ENCODE results near the gene FAM20A. TPM values are rescaled to one million over a fixed set of nuclear protein-coding genes. Genes with fewer than 3 reads are reported as not detected.
A peak's percentile ranks its signal among the peaks of the same experiment; 100 is the strongest.
"Not testable (repeated sequence)": the region's sequence is repeated elsewhere in the genome, so short reads cannot be mapped to it uniquely, and the experiment has no call there.

The FAM20A gene
- total and polyA plus RNA-seq, 4 donors: 11.5 to 46.5 (median 14.7) TPM

DNA sequence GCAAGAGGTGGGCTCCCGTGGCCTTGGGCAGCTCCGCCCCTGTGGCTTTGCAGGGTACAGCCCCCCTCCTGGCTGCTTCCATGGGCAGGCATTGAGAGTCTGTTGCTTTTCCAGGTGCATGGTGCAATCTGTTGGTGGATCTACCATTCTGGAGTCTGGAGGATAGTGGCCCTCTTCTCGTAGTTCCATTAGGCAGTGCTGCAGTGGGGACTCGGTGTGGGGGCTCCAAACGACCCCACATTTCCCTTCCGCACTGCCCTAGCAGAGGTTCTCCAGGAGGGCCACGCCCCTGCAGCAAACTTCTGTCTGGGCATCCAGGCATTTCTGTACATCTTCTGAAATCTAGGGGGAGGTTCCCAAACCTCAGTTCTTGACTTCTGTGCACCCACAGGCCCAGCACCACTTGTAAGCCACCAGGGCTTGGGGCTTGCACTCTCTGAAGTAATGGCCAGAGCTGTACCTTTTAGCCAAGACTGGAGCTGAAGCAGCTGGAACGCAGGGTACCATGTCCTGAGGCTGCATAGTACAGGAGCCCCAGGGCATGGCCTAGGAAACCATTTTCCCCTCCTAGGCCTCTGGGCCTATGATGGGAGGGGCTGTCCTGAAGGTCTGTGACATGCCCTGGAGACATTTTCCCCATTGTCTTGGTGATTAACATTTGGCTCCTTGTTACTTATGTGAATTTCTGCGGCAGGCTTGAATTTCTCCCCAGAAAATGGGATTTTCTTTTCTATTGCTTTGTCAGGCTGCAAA is 82.9 kb downstream of the FAM20A start:
- Histone ChIP-seq H3K4me3 (ENCODE audit: low read depth, low read length) (no peak overlapping the region), H3K27ac (ENCODE audit: low read depth, low read length) (no peak overlapping the region), H3K9me3 (ENCODE audit: control insufficient read depth, insufficient read depth, low read length) (no peaks in the 10 kb centered on the region), H3K36me3 (ENCODE audit: control insufficient read depth, insufficient read depth, low read length) (peaks cover 13% of the 10 kb centered on the region), H3K27me3 (ENCODE audit: control insufficient read depth, insufficient read depth, low read length) (no peaks in the 10 kb centered on the region), H3K4me1 (ENCODE audit: control insufficient read depth, insufficient read depth, low read length) (peaks cover 3% of the 10 kb centered on the region)
- DNase-seq (ENCODE audit: low read depth in 4 of 6, low spot score in 6 of 6): no peak
- 95% methylated on average over 8 of the region's 9 CpGs for WGBS (ENCODE audit: insufficient coverage)

GRCh38 chr17:68517605-68518004 is 83.6 kb downstream of the FAM20A start:
- not testable (repeated sequence) for H3K27me3 ChIP-seq (ENCODE audit: control insufficient read depth, insufficient read depth, low read length); H3K4me3 ChIP-seq (ENCODE audit: low read depth, low read length); H3K4me1 ChIP-seq (ENCODE audit: control insufficient read depth, insufficient read depth, low read length); H3K27ac ChIP-seq (ENCODE audit: low read depth, low read length); DNase-seq (ENCODE audit: low read depth in 4 of 6, low spot score in 6 of 6); H3K9me3 ChIP-seq (ENCODE audit: control insufficient read depth, insufficient read depth, low read length)
- H3K36me3 ChIP-seq (ENCODE audit: control insufficient read depth, insufficient read depth, low read length): peaks cover 11% of the 10 kb centered on the region
- 100% methylated on average over 3 of the region's 3 CpGs for WGBS (ENCODE audit: insufficient coverage)

DNA sequence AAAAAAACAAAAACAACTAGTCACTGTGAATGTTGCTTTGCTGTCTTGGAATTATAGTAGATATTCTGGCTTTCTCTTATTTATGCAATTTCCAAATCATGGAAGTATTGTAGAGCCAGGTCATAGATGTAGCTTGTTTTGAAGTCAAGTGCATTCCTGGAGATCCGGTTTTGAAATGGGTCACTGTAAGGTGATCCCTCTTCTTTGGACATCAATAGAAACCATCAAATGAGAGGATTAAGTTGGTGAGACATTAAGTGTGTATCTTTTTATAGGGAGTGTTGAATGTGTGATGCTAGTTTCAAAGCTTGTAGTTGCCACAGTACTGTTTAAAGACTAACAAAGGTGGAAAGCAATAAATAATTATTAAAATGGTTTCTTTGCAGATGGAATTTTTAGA is 84.4 kb downstream of the FAM20A start:
- Histone ChIP-seq H3K9me3 (ENCODE audit: control insufficient read depth, insufficient read depth, low read length) (no peaks in the 10 kb centered on the region), H3K27ac (ENCODE audit: low read depth, low read length) (no peak overlapping the region), H3K36me3 (ENCODE audit: control insufficient read depth, insufficient read depth, low read length) (peaks cover 9% of the 10 kb centered on the region), H3K4me1 (ENCODE audit: control insufficient read depth, insufficient read depth, low read length) (peaks cover 3% of the 10 kb centered on the region), H3K27me3 (ENCODE audit: control insufficient read depth, insufficient read depth, low read length) (no peaks in the 10 kb centered on the region), H3K4me3 (ENCODE audit: low read depth, low read length) (no peak overlapping the region)
- no peak for DNase-seq (ENCODE audit: low read depth in 4 of 6, low spot score in 6 of 6)
- WGBS (ENCODE audit: insufficient coverage): 100% methylated on average over 1 of the region's 1 CpG

DNA sequence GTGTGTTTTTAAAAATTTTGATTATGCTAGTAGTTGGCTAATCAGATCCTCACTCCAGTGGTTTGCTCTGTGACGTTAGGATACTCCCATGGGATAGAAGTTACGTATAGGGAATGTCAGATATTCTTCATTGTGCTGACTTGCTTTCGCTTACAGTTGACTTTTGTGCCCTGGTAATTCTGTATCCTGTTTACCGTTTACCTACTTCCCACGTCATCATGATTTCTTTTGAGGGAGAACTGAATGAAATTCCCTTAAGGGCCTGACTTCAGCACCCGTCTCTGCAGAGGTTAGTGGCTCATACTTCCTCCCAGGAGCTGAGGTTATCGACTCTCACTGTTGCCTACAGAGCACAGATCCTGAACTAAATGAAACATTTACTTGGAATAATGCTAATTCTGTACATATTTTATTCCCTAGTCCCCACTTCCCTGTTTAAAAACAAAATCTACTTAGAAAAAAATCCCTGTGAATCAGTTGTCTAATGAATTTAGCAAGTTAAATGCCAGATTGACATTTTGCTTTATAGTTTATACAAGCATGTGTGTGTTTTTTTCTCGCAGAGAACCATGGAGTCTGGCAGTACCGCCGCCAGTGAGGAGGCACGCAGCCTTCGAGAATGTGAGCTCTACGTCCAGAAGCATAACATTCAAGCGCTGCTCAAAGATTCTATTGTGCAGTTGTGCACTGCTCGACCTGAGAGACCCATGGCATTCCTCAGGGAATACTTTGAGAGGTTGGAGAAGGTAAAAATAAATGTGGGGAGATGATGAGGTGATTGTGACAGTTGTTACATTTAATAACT is 86.1 kb downstream of the FAM20A start:
- no peaks in the 10 kb centered on the region for H3K27me3 ChIP-seq (ENCODE audit: control insufficient read depth, insufficient read depth, low read length)
- no peaks in the 10 kb centered on the region for H3K9me3 ChIP-seq (ENCODE audit: control insufficient read depth, insufficient read depth, low read length)
- DNase-seq (ENCODE audit: low read depth in 4 of 6, low spot score in 6 of 6): peak in 1 of 6 donors; percentile 30
- peak overlapping the region; percentile 98 for H3K4me3 ChIP-seq (ENCODE audit: low read depth, low read length)
- WGBS (ENCODE audit: insufficient coverage): 18% methylated on average over 7 of the region's 15 CpGs
- H3K27ac ChIP-seq (ENCODE audit: low read depth, low read length): peak overlapping the region; percentile 68
- H3K36me3 ChIP-seq (ENCODE audit: control insufficient read depth, insufficient read depth, low read length): peaks cover 7% of the 10 kb centered on the region
- peaks cover 11% of the 10 kb centered on the region for H3K4me1 ChIP-seq (ENCODE audit: control insufficient read depth, insufficient read depth, low read length)

DNA sequence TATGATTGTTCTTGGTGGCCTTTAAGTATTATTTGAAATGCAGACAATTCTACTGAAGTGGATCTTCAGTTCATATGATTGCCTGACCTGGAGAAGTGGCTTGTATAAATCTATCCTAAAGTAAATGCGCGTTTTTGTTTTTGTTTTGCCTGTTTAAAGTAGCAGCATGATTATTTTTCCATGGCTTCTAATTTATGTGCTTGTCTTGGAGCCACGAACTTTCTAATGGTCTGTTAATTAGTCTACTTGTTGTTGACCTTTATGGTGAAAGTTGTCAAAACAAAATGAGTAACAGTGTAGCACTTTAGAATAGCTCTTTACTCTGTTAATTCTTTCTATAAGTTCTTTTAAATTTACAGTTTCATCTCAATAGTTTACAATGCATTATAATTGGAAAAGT is 87.2 kb downstream of the FAM20A start:
- no peak for DNase-seq (ENCODE audit: low read depth in 4 of 6, low spot score in 6 of 6)
- no peaks in the 10 kb centered on the region for H3K27me3 ChIP-seq (ENCODE audit: control insufficient read depth, insufficient read depth, low read length)
- H3K4me1 ChIP-seq (ENCODE audit: control insufficient read depth, insufficient read depth, low read length): peaks cover 18% of the 10 kb centered on the region
- 0% methylated on average over 1 of the region's 3 CpGs for WGBS (ENCODE audit: insufficient coverage)
- H3K9me3 ChIP-seq (ENCODE audit: control insufficient read depth, insufficient read depth, low read length): no peaks in the 10 kb centered on the region
- peaks cover 7% of the 10 kb centered on the region for H3K36me3 ChIP-seq (ENCODE audit: control insufficient read depth, insufficient read depth, low read length)
- peak overlapping the region; percentile 100 for H3K27ac ChIP-seq (ENCODE audit: low read depth, low read length)
- peak overlapping the region; percentile 98 for H3K4me3 ChIP-seq (ENCODE audit: low read depth, low read length)

DNA sequence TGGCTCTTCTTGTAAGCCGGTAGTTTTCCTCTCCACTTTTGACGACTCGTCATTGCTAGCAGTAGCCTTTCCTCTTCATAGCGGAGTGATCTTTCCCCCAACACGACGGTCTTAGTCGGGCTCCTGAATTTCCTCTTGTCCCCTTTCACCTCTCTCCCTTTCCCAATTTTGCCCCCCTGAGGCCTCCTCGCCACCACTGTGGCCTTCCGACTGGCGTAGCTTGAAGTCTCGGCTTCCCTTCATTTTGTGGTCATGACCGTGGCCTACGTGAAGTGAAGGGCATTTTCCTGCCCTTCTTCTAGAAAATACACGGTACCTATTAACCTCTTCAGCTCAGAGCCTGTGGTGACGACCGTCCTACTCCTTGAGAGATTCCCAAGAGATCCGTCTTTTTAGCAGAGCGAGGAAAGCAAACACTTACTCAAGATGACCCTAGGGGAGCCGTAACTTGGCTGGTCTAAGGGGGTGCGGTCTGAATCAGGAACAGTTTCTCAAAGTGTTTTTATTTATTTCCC is 88.2 kb downstream of the FAM20A start:
- H3K9me3 ChIP-seq (ENCODE audit: control insufficient read depth, insufficient read depth, low read length): no peaks in the 10 kb centered on the region
- peak overlapping the region; percentile 100 for H3K27ac ChIP-seq (ENCODE audit: low read depth, low read length)
- H3K27me3 ChIP-seq (ENCODE audit: control insufficient read depth, insufficient read depth, low read length): no peaks in the 10 kb centered on the region
- H3K4me3 ChIP-seq (ENCODE audit: low read depth, low read length): peak overlapping the region; percentile 98
- peaks cover 18% of the 10 kb centered on the region for H3K4me1 ChIP-seq (ENCODE audit: control insufficient read depth, insufficient read depth, low read length)
- peaks cover 3% of the 10 kb centered on the region for H3K36me3 ChIP-seq (ENCODE audit: control insufficient read depth, insufficient read depth, low read length)
- DNase-seq (ENCODE audit: low read depth in 4 of 6, low spot score in 6 of 6): peak in 4 of 6 donors; percentile 28 to 58 (median 34)
- 0% methylated on average over 16 of the region's 20 CpGs for WGBS (ENCODE audit: insufficient coverage)

DNA sequence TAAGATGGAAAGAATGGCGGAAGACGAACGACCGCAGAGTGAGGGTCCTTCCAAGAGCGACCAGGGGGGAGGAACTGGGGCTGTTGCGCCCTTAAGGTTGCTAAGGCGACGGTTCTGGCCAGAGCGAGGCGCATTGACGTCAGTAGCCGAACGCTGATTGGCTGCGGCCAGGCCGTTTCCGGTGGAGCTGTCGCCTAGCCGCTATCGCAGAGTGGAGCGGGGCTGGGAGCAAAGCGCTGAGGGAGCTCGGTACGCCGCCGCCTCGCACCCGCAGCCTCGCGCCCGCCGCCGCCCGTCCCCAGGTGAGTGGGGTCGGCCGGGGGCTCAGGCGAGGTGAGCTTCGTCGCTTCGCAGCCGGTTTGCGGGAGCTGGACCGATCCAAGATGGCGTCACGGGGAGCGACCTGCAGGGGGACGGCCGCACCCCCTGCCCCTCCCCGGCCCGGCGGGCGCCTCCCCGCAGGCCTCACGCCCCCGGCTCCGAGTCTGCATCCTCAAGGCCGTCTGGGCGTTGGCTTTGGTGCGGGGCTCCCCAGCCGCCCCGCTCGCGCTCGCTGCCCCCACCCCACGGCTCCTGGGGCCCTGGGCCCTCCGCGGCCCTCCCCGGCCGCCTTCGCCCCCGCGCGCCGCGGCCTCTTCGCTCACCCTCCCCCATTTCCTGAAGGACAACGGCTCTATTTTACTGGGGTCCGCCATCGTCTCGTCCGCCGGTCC is 88.8 kb downstream of the FAM20A start, which contains the start of gene PRKAR1A:
Gene PRKAR1A, plus strand, starts transcription at position 184 of the 713 bp plus-strand sequence. CDS start 2,970 bp downstream, outside the sequence.
- Histone ChIP-seq H3K4me3 (ENCODE audit: low read depth, low read length) (peak within 1 kb of the TSS; percentile 98), H3K27ac (ENCODE audit: low read depth, low read length) (peak within 1 kb of the TSS; percentile 100), H3K36me3 (ENCODE audit: control insufficient read depth, insufficient read depth, low read length) (no peaks in the 10 kb centered on the region), H3K4me1 (ENCODE audit: control insufficient read depth, insufficient read depth, low read length) (peaks cover 18% of the 10 kb centered on the region), H3K9me3 (ENCODE audit: control insufficient read depth, insufficient read depth, low read length) (no peaks in the 10 kb centered on the region), H3K27me3 (ENCODE audit: control insufficient read depth, insufficient read depth, low read length) (no peaks in the 10 kb centered on the region)
- under 1% methylated on average over 81 of the region's 81 CpGs for WGBS (ENCODE audit: insufficient coverage)
- peak; percentile 95 to 99 (median 96) for DNase-seq (ENCODE audit: low read depth in 4 of 6, low spot score in 6 of 6)

DNA sequence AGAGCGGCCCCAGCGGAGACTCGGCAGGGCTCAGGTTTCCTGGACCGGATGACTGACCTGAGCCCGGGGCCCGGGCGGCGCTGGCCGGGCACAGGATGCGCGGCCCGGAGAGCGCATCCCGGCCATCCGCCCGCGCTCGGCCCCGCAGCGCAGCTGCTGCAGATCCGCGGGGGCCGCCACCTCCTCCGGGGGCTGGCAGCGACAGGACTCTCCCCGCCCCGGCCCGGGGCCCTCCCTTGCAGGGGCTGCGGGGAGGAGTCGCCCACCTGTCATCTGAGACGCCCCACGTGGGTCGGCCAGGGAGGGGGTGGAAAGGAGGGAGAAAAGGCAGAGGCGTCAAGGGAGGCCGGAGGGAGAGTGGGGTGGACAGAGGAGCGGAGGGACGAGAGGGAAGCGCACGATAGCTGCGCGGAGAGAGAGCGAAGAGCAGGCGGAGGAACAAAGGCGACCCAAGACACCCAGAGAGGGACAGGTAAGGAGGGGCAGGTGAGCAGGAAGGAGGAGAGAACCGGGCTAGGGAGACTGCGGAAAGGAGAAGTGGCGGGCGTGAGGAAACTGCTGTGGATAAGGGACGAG is 89.4 kb downstream of the FAM20A start:
- Histone ChIP-seq H3K9me3 (ENCODE audit: control insufficient read depth, insufficient read depth, low read length) (no peaks in the 10 kb centered on the region), H3K36me3 (ENCODE audit: control insufficient read depth, insufficient read depth, low read length) (no peaks in the 10 kb centered on the region), H3K27ac (ENCODE audit: low read depth, low read length) (peak overlapping the region; percentile 100), H3K27me3 (ENCODE audit: control insufficient read depth, insufficient read depth, low read length) (no peaks in the 10 kb centered on the region), H3K4me3 (ENCODE audit: low read depth, low read length) (peak overlapping the region; percentile 98), H3K4me1 (ENCODE audit: control insufficient read depth, insufficient read depth, low read length) (peaks cover 18% of the 10 kb centered on the region)
- peak in 5 of 6 donors; percentile 69 to 97 (median 83) for DNase-seq (ENCODE audit: low read depth in 4 of 6, low spot score in 6 of 6)
- WGBS (ENCODE audit: insufficient coverage): under 1% methylated on average over 48 of the region's 49 CpGs

GRCh38 chr17:68511254-68511670 is 89.9 kb downstream of the FAM20A start:
- 0% methylated on average over 8 of the region's 10 CpGs for WGBS (ENCODE audit: insufficient coverage)
- H3K36me3 ChIP-seq (ENCODE audit: control insufficient read depth, insufficient read depth, low read length): no peaks in the 10 kb centered on the region
- H3K9me3 ChIP-seq (ENCODE audit: control insufficient read depth, insufficient read depth, low read length): no peaks in the 10 kb centered on the region
- no peaks in the 10 kb centered on the region for H3K27me3 ChIP-seq (ENCODE audit: control insufficient read depth, insufficient read depth, low read length)
- H3K4me3 ChIP-seq (ENCODE audit: low read depth, low read length): peak overlapping the region; percentile 98
- H3K27ac ChIP-seq (ENCODE audit: low read depth, low read length): peak overlapping the region; percentile 100
- DNase-seq (ENCODE audit: low read depth in 4 of 6, low spot score in 6 of 6): peak in 3 of 6 donors; percentile 26 to 81 (median 61)
- peaks cover 18% of the 10 kb centered on the region for H3K4me1 ChIP-seq (ENCODE audit: control insufficient read depth, insufficient read depth, low read length)
